ENCODE measurements around the gene CDH4. TPM values are rescaled to one million over a fixed set of nuclear protein-coding genes. Genes with fewer than 3 reads are reported as not detected.
A peak's percentile ranks its signal among the peaks of the same experiment; 100 is the strongest.

The CDH4 gene
- total and polyA plus RNA-seq, 4 donors = 0.06 to 0.10 TPM; not detected in 2

DNA sequence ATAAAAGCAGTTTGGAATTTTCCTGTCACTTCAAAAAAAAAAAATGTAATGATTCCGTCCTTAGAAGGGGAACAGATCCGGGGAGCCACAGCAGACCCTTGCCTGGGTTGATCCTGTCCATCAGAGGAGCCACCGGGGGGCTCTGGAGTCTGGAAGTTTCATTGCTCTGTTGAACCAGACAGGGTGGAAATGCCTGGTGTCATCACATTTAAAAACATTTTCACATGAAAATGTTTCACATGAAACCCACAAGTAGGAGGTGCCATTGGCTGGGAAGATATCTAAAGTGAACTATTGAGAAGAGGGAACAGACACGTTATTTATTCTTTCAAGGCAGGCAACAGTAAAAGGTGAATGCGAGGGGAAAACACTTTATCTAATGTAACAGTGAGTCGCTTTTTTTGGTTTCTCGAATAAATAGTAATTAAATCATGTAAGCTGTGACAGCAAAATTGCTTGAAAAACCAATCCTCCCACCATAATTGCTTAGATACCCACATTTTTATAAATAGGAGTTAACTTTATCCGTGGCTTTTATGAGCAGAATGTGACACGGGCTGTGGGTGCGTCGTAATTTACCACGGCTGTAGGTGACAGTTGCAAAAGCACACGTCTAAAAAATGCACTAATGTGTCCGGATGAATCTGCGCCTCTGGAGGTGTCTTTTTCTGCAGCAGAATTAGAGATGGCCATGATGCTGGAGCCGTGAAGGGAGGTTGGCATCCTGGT, 490.2 kb downstream of the CDH4 start:
- ATAC-seq (ENCODE audit: low FRiP score) (no peak), DNase-seq (peak in 1 of 2 donors; percentile 42)
- 58 to 59% methylated on average over 16 of the region's 16 CpGs for WGBS, 2 donors
- H3K27me3 ChIP-seq (ENCODE audit: control insufficient read depth in 1 of 2, insufficient read depth in 2 of 2, low read length in 1 of 2) = no peaks in the 10 kb centered on the region
- H3K9me3 ChIP-seq (ENCODE audit: control insufficient read depth, low read length) = peaks cover 3% of the 10 kb centered on the region
- no peak overlapping the region for H3K27ac ChIP-seq (ENCODE audit: low read depth in 1 of 2, low read length in 2 of 2)
- H3K4me1 ChIP-seq (ENCODE audit: control insufficient read depth in 1 of 2, insufficient read depth in 2 of 2, low read length in 2 of 2) = no peaks in the 10 kb centered on the region
- intact Hi-C loops (cut with DNase I) = no loop called here
- no peak overlapping the region for H3K4me3 ChIP-seq (ENCODE audit: low read length in 2 of 2)
- no peaks in the 10 kb centered on the region for H3K36me3 ChIP-seq (ENCODE audit: control insufficient read depth in 1 of 2, insufficient read depth in 2 of 2, low read length in 1 of 2)

DNA sequence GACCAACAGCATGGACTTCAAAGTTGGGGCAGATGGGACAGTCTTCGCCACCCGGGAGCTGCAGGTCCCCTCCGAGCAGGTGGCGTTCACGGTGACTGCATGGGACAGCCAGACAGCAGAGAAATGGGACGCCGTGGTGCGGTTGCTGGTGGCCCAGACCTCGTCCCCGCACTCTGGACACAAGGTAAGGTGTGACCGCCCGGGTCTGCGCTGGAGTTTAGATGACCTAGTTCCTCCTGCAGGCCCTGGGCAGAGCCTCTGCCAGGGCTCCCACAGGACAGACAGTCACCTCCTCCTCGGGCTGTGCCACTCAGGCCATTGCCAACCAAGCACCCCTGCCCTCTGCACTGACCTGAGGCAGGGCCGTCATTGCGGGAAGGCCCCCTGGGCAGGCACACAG, 491.5 kb downstream of the CDH4 start:
- intact Hi-C loops (cut with DNase I) = no loop called here
- WGBS, 2 donors = 92 to 93% methylated on average over 16 of the region's 16 CpGs
- H3K36me3 ChIP-seq (ENCODE audit: control insufficient read depth in 1 of 2, insufficient read depth in 2 of 2, low read length in 1 of 2) = no peaks in the 10 kb centered on the region
- DNase-seq (peak; percentile 34 to 41), ATAC-seq (ENCODE audit: low FRiP score) (no peak)
- no peak overlapping the region for H3K4me3 ChIP-seq (ENCODE audit: low read length in 2 of 2)
- peaks cover 3% of the 10 kb centered on the region for H3K9me3 ChIP-seq (ENCODE audit: control insufficient read depth, low read length)
- no peak overlapping the region for H3K27ac ChIP-seq (ENCODE audit: low read depth in 1 of 2, low read length in 2 of 2)
- no peaks in the 10 kb centered on the region for H3K4me1 ChIP-seq (ENCODE audit: control insufficient read depth in 1 of 2, insufficient read depth in 2 of 2, low read length in 2 of 2)
- H3K27me3 ChIP-seq (ENCODE audit: control insufficient read depth in 1 of 2, insufficient read depth in 2 of 2, low read length in 1 of 2) = no peaks in the 10 kb centered on the region

DNA sequence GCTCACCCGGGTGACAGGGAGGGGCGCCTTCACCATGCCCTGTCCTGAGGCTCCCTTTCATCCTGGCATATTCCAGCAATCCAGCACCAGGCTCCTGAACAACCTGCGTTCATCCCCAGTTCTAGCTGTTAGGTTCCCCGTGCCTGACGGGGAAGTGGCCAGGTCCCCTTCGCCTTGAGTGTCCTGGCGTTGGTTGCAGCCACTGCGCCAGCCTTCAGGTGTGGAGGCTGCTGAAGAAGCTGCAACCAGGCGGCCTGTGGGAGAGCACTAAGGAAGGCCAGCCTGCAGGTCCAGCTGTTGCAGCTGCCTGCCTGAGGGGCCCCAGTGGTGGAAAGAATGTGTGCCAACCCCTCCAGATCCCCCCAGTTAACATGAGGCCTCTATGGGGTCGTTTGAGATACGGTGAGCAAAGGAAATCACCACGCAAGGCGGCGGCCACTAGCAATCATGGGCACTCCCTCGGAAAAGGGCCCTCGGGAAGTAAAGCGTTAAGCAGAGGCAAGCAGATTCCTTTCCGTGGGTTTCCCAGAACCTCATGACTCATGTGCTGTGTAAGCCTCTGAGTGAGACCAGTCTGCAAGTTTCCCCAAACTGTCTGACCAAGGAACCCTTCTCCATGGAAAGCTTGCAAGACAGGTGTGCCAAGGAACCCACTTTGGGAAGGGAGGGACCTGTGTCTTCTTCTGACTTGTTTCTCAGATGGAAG, 492.8 kb downstream of the CDH4 start:
- ATAC-seq (ENCODE audit: low FRiP score) (no peak), DNase-seq (peak; percentile 22 to 49)
- no peak overlapping the region for H3K27ac ChIP-seq (ENCODE audit: low read depth in 1 of 2, low read length in 2 of 2)
- intact Hi-C loops (cut with DNase I) = no loop called here
- 84 to 86% methylated on average over 18 of the region's 18 CpGs for WGBS, 2 donors
- H3K9me3 ChIP-seq (ENCODE audit: control insufficient read depth, low read length) = peaks cover 3% of the 10 kb centered on the region
- H3K27me3 ChIP-seq (ENCODE audit: control insufficient read depth in 1 of 2, insufficient read depth in 2 of 2, low read length in 1 of 2) = no peaks in the 10 kb centered on the region
- H3K4me1 ChIP-seq (ENCODE audit: control insufficient read depth in 1 of 2, insufficient read depth in 2 of 2, low read length in 2 of 2) = no peaks in the 10 kb centered on the region
- H3K4me3 ChIP-seq (ENCODE audit: low read length in 2 of 2) = no peak overlapping the region
- no peaks in the 10 kb centered on the region for H3K36me3 ChIP-seq (ENCODE audit: control insufficient read depth in 1 of 2, insufficient read depth in 2 of 2, low read length in 1 of 2)

DNA sequence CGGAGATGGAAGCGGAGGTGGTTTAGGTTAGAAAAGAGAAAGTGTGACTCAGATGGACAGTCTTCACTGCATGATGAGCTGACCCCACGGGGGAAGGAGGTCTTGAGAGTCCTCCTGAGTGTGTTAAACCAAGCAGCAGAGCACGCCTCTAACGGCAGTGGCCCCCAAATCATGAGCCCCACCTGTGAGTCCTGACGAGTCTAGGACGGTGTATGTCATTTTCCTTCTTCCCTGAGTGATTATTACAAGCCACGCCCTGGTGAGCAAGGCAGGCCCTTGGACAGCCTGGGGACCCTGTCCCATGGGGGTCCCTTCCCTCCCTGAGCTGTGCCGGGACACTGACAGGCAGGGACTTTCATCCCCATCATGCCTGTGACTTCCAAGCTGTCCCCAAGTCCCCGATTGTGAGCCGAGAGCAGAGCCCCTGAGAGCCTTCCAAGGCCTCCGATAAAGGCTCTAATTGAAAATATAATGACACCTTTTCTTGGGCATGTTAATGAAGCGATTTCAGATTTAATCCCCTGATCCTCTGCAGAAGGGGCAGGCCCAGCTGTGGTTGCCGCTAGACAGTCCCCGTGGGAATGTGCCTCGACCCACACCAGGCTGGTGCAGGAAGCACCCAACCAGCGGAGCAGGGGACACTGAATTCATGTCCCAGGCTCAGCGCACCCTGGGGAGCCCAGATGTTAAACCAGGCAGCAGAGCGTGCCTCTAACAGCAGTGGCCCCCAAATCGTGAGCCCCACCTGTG, 493.5 kb downstream of the CDH4 start:
- no peaks in the 10 kb centered on the region for H3K4me1 ChIP-seq (ENCODE audit: control insufficient read depth in 1 of 2, insufficient read depth in 2 of 2, low read length in 2 of 2)
- DNase-seq (peak; percentile 17 to 46), ATAC-seq (ENCODE audit: low FRiP score) (no peak)
- intact Hi-C loops (cut with DNase I) = no loop called here
- no peak overlapping the region for H3K4me3 ChIP-seq (ENCODE audit: low read length in 2 of 2)
- peaks cover 3% of the 10 kb centered on the region for H3K9me3 ChIP-seq (ENCODE audit: control insufficient read depth, low read length)
- H3K27ac ChIP-seq (ENCODE audit: low read depth in 1 of 2, low read length in 2 of 2) = no peak overlapping the region
- 91 to 94% methylated on average over 20 of the region's 20 CpGs for WGBS, 2 donors
- no peaks in the 10 kb centered on the region for H3K36me3 ChIP-seq (ENCODE audit: control insufficient read depth in 1 of 2, insufficient read depth in 2 of 2, low read length in 1 of 2)
- no peaks in the 10 kb centered on the region for H3K27me3 ChIP-seq (ENCODE audit: control insufficient read depth in 1 of 2, insufficient read depth in 2 of 2, low read length in 1 of 2)

DNA sequence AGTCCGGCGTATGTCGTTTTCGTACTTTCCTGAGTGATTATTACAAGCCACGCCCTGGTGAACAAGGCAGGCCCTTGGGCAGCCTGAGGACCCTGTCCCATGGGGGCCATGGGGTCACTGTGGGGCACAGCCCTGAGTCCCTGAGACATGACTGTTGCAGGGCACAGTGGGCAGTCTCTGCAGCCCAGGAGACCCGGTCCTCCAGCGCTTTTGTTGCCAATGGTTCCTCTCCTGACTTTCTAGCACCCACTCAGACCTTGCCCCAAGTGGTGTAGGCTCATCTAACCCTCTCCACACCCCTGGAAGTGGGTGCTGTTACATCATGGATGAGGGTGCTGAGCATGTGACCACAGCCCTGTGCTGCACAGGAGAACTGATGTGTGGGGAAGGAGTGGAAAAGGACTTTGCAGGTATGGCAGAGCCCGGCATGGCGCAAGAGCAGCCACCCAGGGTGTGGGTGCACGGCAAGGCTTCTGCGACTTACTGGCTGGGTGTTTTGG, 494.1 kb downstream of the CDH4 start:
- Histone ChIP-seq H3K4me3 (ENCODE audit: low read length in 2 of 2) (no peak overlapping the region), H3K9me3 (ENCODE audit: control insufficient read depth, low read length) (peaks cover 3% of the 10 kb centered on the region), H3K36me3 (ENCODE audit: control insufficient read depth in 1 of 2, insufficient read depth in 2 of 2, low read length in 1 of 2) (no peaks in the 10 kb centered on the region), H3K27me3 (ENCODE audit: control insufficient read depth in 1 of 2, insufficient read depth in 2 of 2, low read length in 1 of 2) (no peaks in the 10 kb centered on the region), H3K4me1 (ENCODE audit: control insufficient read depth in 1 of 2, insufficient read depth in 2 of 2, low read length in 2 of 2) (no peaks in the 10 kb centered on the region), H3K27ac (ENCODE audit: low read depth in 1 of 2, low read length in 2 of 2) (no peak overlapping the region)
- DNase-seq (peak; percentile 16 to 36), ATAC-seq (ENCODE audit: low FRiP score) (no peak)
- intact Hi-C loops (cut with DNase I) = no loop called here
- WGBS, 2 donors = 89 to 98% methylated on average over 11 of the region's 11 CpGs

DNA sequence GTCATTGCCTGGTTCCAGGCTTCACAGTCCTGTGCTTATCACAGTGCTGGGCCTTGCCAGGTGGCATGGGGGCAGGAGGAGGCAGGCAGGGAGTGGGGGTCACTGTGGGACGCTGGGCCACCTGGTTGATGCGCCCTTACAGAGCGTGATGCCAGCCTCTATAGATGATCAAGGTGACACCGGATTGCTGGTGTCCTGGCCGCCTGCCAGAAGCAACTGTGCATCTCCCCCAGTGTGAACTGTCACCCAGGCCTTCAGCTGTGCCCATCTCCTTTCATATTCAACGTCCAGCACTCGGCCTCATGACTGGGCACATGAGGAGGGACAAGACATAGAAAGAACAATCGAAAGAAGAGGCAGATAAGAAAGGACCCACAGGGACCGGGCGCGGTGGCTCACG, 494.7 kb downstream of the CDH4 start:
- Histone ChIP-seq H3K36me3 (ENCODE audit: control insufficient read depth in 1 of 2, insufficient read depth in 2 of 2, low read length in 1 of 2) (no peaks in the 10 kb centered on the region), H3K27ac (ENCODE audit: low read depth in 1 of 2, low read length in 2 of 2) (no peak overlapping the region), H3K4me3 (ENCODE audit: low read length in 2 of 2) (no peak overlapping the region), H3K4me1 (ENCODE audit: control insufficient read depth in 1 of 2, insufficient read depth in 2 of 2, low read length in 2 of 2) (no peaks in the 10 kb centered on the region), H3K27me3 (ENCODE audit: control insufficient read depth in 1 of 2, insufficient read depth in 2 of 2, low read length in 1 of 2) (no peaks in the 10 kb centered on the region), H3K9me3 (ENCODE audit: control insufficient read depth, low read length) (peaks cover 3% of the 10 kb centered on the region)
- intact Hi-C loops (cut with DNase I) = no loop called here
- peak; percentile 12 to 55 for DNase-seq
- ATAC-seq (ENCODE audit: low FRiP score) = no peak
- 87 to 91% methylated on average over 12 of the region's 12 CpGs for WGBS, 2 donors

DNA sequence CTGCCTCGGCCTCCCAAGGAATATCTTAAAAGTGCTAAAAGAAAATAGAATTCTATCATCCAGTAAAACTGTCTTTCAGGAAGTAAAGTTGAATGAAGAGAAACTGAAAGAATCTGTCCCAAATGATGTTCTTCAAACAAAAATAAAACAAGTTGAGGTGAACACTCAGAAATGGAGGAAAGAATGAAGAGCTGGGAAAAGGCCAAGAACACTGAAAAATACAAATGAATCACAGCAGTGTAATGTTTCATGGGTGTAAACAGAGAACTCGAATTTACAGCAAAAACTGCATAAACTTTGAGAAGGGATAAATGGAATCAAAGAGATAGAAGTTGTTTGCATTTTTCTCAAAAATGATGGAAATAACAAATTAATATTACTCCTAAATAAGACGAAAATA, 496.3 kb downstream of the CDH4 start:
- intact Hi-C loops (cut with DNase I) = no loop called here
- Histone ChIP-seq H3K27ac (ENCODE audit: low read depth in 1 of 2, low read length in 2 of 2) (no peak overlapping the region), H3K4me3 (ENCODE audit: low read length in 2 of 2) (no peak overlapping the region), H3K36me3 (ENCODE audit: control insufficient read depth in 1 of 2, insufficient read depth in 2 of 2, low read length in 1 of 2) (no peaks in the 10 kb centered on the region), H3K27me3 (ENCODE audit: control insufficient read depth in 1 of 2, insufficient read depth in 2 of 2, low read length in 1 of 2) (no peaks in the 10 kb centered on the region), H3K9me3 (ENCODE audit: control insufficient read depth, low read length) (peaks cover 3% of the 10 kb centered on the region), H3K4me1 (ENCODE audit: control insufficient read depth in 1 of 2, insufficient read depth in 2 of 2, low read length in 2 of 2) (no peaks in the 10 kb centered on the region)
- DNase-seq (no peak), ATAC-seq (ENCODE audit: low FRiP score) (no peak)
- 49 to 58% methylated on average over 3 of the region's 3 CpGs for WGBS, 2 donors

DNA sequence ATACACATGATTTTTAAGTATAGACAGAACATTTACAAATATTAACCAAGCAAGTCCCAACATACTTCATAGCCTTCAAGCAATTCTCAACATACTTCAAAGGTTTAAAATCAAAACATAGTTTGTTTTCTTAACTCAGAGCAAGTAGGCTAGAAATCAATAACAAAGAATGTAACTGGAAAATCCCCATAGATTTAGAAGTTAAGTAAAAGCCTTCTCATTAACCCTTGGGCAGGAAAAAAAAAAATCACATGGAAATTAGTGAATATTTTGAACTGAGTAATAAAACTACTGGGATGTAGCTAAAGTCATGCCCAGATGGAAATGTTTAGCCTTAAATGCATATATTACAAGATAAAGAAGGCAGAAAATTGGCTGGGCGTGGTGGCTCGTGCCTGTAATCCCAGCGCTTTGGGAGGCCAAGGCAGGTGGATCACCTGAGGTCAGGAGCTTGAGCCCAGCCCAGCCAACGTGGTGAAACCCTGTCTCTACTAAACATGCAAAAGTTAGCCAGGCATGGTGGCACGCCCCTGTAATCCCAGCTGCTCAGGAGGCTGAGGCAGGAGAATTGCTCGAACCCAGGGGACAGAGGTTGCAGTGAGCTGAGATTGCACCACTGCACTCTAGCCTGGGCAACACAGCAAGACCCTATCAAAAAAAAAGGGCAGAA, 497.5 kb downstream of the CDH4 start:
- 77 to 81% methylated on average over 6 of the region's 6 CpGs for whole genome bisulfite sequencing, 2 donors
- DNase-seq (peak; percentile 8 to 46), ATAC-seq (ENCODE audit: low FRiP score) (no peak)
- H3K9me3 ChIP-seq (ENCODE audit: control insufficient read depth, low read length) = peaks cover 3% of the 10 kb centered on the region
- H3K4me1 ChIP-seq (ENCODE audit: control insufficient read depth in 1 of 2, insufficient read depth in 2 of 2, low read length in 2 of 2) = no peaks in the 10 kb centered on the region
- intact Hi-C loops (cut with DNase I) = no loop called here
- H3K27ac ChIP-seq (ENCODE audit: low read depth in 1 of 2, low read length in 2 of 2) = no peak overlapping the region
- no peak overlapping the region for H3K4me3 ChIP-seq (ENCODE audit: low read length in 2 of 2)
- H3K36me3 ChIP-seq (ENCODE audit: control insufficient read depth in 1 of 2, insufficient read depth in 2 of 2, low read length in 1 of 2) = no peaks in the 10 kb centered on the region
- no peaks in the 10 kb centered on the region for H3K27me3 ChIP-seq (ENCODE audit: control insufficient read depth in 1 of 2, insufficient read depth in 2 of 2, low read length in 1 of 2)
